Measurements from ENCODE around the gene PTPRJ. TPM values are rescaled to one million over a fixed set of nuclear protein-coding genes. Genes with fewer than 3 reads are reported as not detected.
"Not testable (repeated sequence)": the region's sequence is repeated elsewhere in the genome, so short reads cannot be mapped to it uniquely, and the experiment has no call there.

The PTPRJ gene
- polyA plus RNA-seq, 1 donor (not counting 4 experiments of a cell fraction or from before 2014, with no cell fraction given) = 0.84 TPM

GRCh38 chr11:48184452-48184851 is 204.1 kb downstream of the PTPRJ start:
- Histone ChIP-seq H3K4me2 (ENCODE audit: control insufficient read depth, extremely low read depth, insufficient read depth, low read depth, low read length) (no peak overlapping the region), H3K4me3 (ENCODE audit: control insufficient read depth in 2 of 3, extremely low read depth in 1 of 3, insufficient read depth in 2 of 3, low read depth in 1 of 3, low read length in 3 of 3) (no peak overlapping the region), H2AFZ (ENCODE audit: control insufficient read depth, low read length) (no peak overlapping the region), H3K79me2 (ENCODE audit: control insufficient read depth, insufficient read depth, low read length) (no peaks in the 10 kb centered on the region), H3K36me3 (ENCODE audit: control insufficient read depth in 2 of 2, extremely low read depth in 1 of 2, insufficient read depth in 2 of 2, low read length in 2 of 2) (no peaks in the 10 kb centered on the region), H3K27ac (ENCODE audit: control insufficient read depth, insufficient read depth, low read length) (no peak overlapping the region), H3K27me3 (ENCODE audit: control insufficient read depth, extremely low read depth, insufficient read depth, low read length) (no peaks in the 10 kb centered on the region), H3K9ac (ENCODE audit: control insufficient read depth, extremely low read depth, insufficient read depth, low read length) (no peak overlapping the region), H3K9me1 (ENCODE audit: control insufficient read depth, extremely low read depth, insufficient read depth, low read length) (no peaks in the 10 kb centered on the region), H3K9me3 (ENCODE audit: control insufficient read depth, low read depth, low read length) (no peaks in the 10 kb centered on the region), H4K20me1 (ENCODE audit: control insufficient read depth, extremely low read depth, insufficient read depth, low read length) (no peaks in the 10 kb centered on the region), H3K4me1 (ENCODE audit: control insufficient read depth, extremely low read depth, insufficient read depth, low read length) (no peaks in the 10 kb centered on the region)
- DNase-seq (ENCODE audit: low read depth, low spot score) = no peak
- dilution Hi-C loops (cut with MboI; ENCODE audit: extremely low pct_ligation_motif_present, low sequenced_read_pairs) = no loop called here
- TF ChIP-seq, protein P1, sequence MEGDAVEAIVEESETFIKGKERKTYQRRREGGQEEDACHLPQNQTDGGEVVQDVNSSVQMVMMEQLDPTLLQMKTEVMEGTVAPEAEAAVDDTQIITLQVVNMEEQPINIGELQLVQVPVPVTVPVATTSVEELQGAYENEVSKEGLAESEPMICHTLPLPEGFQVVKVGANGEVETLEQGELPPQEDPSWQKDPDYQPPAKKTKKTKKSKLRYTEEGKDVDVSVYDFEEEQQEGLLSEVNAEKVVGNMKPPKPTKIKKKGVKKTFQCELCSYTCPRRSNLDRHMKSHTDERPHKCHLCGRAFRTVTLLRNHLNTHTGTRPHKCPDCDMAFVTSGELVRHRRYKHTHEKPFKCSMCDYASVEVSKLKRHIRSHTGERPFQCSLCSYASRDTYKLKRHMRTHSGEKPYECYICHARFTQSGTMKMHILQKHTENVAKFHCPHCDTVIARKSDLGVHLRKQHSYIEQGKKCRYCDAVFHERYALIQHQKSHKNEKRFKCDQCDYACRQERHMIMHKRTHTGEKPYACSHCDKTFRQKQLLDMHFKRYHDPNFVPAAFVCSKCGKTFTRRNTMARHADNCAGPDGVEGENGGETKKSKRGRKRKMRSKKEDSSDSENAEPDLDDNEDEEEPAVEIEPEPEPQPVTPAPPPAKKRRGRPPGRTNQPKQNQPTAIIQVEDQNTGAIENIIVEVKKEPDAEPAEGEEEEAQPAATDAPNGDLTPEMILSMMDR (optimal IDR thresholded peaks at IDR 0.05 in 1 of 3, IDR thresholded peaks at IDR 0.05 in 1 of 3, conservative IDR thresholded peaks at IDR 0.05 in 1 of 3; ENCODE audit: extremely low read depth in 1 of 3, insufficient read depth in 2 of 3, low read length in 3 of 3) = no peak
- no peak for TF ChIP-seq EZH2 (IDR thresholded peaks at IDR 0.05; ENCODE audit: low read length)
- FAIRE-seq = no peak

- H3K9me1 ChIP-seq (ENCODE audit: control insufficient read depth, extremely low read depth, insufficient read depth, low read length); H3K27me3 ChIP-seq (ENCODE audit: control insufficient read depth, extremely low read depth, insufficient read depth, low read length); H3K36me3 ChIP-seq (ENCODE audit: control insufficient read depth in 2 of 2, extremely low read depth in 1 of 2, insufficient read depth in 2 of 2, low read length in 2 of 2); dilution Hi-C loops (cut with MboI; ENCODE audit: extremely low pct_ligation_motif_present, low sequenced_read_pairs); FAIRE-seq; H3K27ac ChIP-seq (ENCODE audit: control insufficient read depth, insufficient read depth, low read length); H2AFZ ChIP-seq (ENCODE audit: control insufficient read depth, low read length); H3K4me3 ChIP-seq (ENCODE audit: control insufficient read depth in 2 of 3, extremely low read depth in 1 of 3, insufficient read depth in 2 of 3, low read depth in 1 of 3, low read length in 3 of 3); H3K4me1 ChIP-seq (ENCODE audit: control insufficient read depth, extremely low read depth, insufficient read depth, low read length); H3K9ac ChIP-seq (ENCODE audit: control insufficient read depth, extremely low read depth, insufficient read depth, low read length); H3K79me2 ChIP-seq (ENCODE audit: control insufficient read depth, insufficient read depth, low read length); H3K9me3 ChIP-seq (ENCODE audit: control insufficient read depth, low read depth, low read length); H4K20me1 ChIP-seq (ENCODE audit: control insufficient read depth, extremely low read depth, insufficient read depth, low read length); H3K4me2 ChIP-seq (ENCODE audit: control insufficient read depth, extremely low read depth, insufficient read depth, low read depth, low read length); DNase-seq (ENCODE audit: low read depth, low spot score): not testable (repeated sequence)
Measured at GRCh38 chr11:48190906-48191654, 210.7 kb downstream of the PTPRJ start.

GRCh38 chr11:48193876-48194275 is 213.5 kb downstream of the PTPRJ start:
- FAIRE-seq = no peak
- Histone ChIP-seq H3K9ac (ENCODE audit: control insufficient read depth, extremely low read depth, insufficient read depth, low read length) (no peak overlapping the region), H2AFZ (ENCODE audit: control insufficient read depth, low read length) (no peak overlapping the region), H3K4me2 (ENCODE audit: control insufficient read depth, extremely low read depth, insufficient read depth, low read depth, low read length) (no peak overlapping the region), H3K4me3 (ENCODE audit: control insufficient read depth in 2 of 3, extremely low read depth in 1 of 3, insufficient read depth in 2 of 3, low read depth in 1 of 3, low read length in 3 of 3) (no peak overlapping the region), H3K27me3 (ENCODE audit: control insufficient read depth, extremely low read depth, insufficient read depth, low read length) (no peaks in the 10 kb centered on the region), H3K9me3 (ENCODE audit: control insufficient read depth, low read depth, low read length) (no peaks in the 10 kb centered on the region), H3K36me3 (ENCODE audit: control insufficient read depth in 2 of 2, extremely low read depth in 1 of 2, insufficient read depth in 2 of 2, low read length in 2 of 2) (no peaks in the 10 kb centered on the region), H3K79me2 (ENCODE audit: control insufficient read depth, insufficient read depth, low read length) (no peaks in the 10 kb centered on the region), H3K27ac (ENCODE audit: control insufficient read depth, insufficient read depth, low read length) (no peak overlapping the region), H4K20me1 (ENCODE audit: control insufficient read depth, extremely low read depth, insufficient read depth, low read length) (no peaks in the 10 kb centered on the region), H3K9me1 (ENCODE audit: control insufficient read depth, extremely low read depth, insufficient read depth, low read length) (no peaks in the 10 kb centered on the region), H3K4me1 (ENCODE audit: control insufficient read depth, extremely low read depth, insufficient read depth, low read length) (no peaks in the 10 kb centered on the region)
- dilution Hi-C loops (cut with MboI; ENCODE audit: extremely low pct_ligation_motif_present, low sequenced_read_pairs) = no loop called here
- DNase-seq (ENCODE audit: low read depth, low spot score) = no peak
- TF ChIP-seq, protein P1 (optimal IDR thresholded peaks at IDR 0.05 in 1 of 3, IDR thresholded peaks at IDR 0.05 in 1 of 3, conservative IDR thresholded peaks at IDR 0.05 in 1 of 3; ENCODE audit: extremely low read depth in 1 of 3, insufficient read depth in 2 of 3, low read length in 3 of 3) = no peak
- TF ChIP-seq EZH2 (IDR thresholded peaks at IDR 0.05; ENCODE audit: low read length) = no peak
